GM08714 (cell line): ENCODE measurements around the gene NOTCH4.

Experiments used
- H3K4me3 ChIP-seq: fragments of 200-500 bp; sonication (Bioruptor generic); 2 replicates; pipeline ENCODE4 v1.5.1; 2014; ENCODE audit warnings: mild to moderate bottlenecking, low read length, inconsistent platforms
- ZNF274 ChIP-seq: IDR thresholded peaks from 2 replicates; pipeline ENCODE4 v1.6.1; 2012; ENCODE audit warnings: mild to moderate bottlenecking, low read depth, low read length

Gene NOTCH4

GRCh38 chr6:32183483-32184083, 40.3 kb downstream of the NOTCH4 start:
- TF ChIP-seq ZNF274: no peak
- H3K4me3 ChIP-seq: no peak overlapping the region

GRCh38 chr6:32183030-32183429, 40.8 kb downstream of the NOTCH4 start:
- TF ChIP-seq ZNF274: no peak
- no peak overlapping the region for H3K4me3 ChIP-seq

DNA sequence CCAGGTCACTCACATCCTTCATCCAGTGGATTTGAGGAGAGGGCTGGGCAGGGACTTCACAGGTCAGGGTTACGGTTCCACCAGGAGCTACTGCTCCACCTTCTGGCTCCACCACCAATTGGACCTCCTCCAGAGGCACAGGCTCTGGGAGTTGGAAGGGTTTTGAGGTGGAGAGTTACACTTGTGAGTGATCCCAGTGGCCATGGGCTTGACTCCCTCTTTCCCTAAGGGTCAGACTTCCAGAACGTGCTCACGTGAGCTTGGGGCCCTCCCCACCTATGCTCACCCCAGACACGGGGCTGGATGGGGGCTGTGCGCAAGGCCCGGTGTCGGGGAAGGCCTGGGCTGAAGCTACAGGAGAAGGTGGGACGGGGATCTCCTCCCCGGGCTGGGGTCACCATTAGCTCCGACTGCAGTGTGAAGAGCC, 41.3 kb downstream of the NOTCH4 start:
- no peak for TF ChIP-seq ZNF274
- H3K4me3 ChIP-seq: no peak overlapping the region

- no peak overlapping the region for H3K4me3 ChIP-seq
- no peak for TF ChIP-seq ZNF274
These were observed 41.8 kb downstream of the NOTCH4 start for GRCh38 chr6:32181915-32182529.

GRCh38 chr6:32181148-32181702, 42.6 kb downstream of the NOTCH4 start:
- no peak overlapping the region for H3K4me3 ChIP-seq
- no peak for TF ChIP-seq ZNF274

- no peak overlapping the region; the same call in 1 of the 2 replicates for H3K4me3 ChIP-seq
- no peak for TF ChIP-seq ZNF274
These were observed 44.0 kb downstream of the NOTCH4 start for GRCh38 chr6:32179766-32180405.

GRCh38 chr6:32178547-32179440, 45.1 kb downstream of the NOTCH4 start:
- peak overlapping the region; percentile 92 for H3K4me3 ChIP-seq
- no peak for TF ChIP-seq ZNF274

- TF ChIP-seq ZNF274: no peak
- peak within 1 kb of the TSS; percentile 92 for H3K4me3 ChIP-seq
These were observed 45.9 kb downstream of the NOTCH4 start, which contains the start of gene RNF5 for GRCh38 chr6:32177788-32178546. RNF5 (plus strand) TSS chr6:32178405; CDS start chr6:32178512, 107 bp downstream.

DNA sequence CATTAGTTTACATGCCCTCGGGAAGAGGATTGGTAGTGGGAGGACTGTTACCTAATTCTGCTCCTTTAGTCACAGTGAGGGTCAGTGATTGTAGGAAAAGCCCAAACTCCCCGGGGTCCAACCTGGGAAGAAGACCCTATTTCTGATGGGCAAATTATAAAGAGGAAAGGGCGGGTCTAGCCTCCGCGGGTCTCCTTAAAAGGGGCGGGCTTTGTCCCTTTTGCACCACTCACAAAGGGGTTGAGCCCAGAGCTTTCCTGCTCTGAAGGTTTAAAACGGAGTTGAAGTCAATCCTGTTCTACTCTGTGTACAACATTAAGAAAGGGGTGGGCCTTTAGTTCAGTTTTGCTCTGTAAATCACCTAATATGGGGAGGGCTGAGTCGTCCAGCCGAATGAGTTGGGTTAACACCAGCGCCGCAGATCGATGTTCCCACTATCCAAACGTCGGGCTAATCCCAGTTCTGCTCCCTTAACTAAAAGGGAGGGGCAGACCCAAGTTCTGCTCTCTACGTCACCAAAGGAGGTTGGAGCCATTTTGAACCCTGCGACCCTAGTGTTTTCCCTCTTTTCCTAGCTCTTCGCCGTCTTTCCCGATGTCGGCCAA, 46.6 kb downstream of the NOTCH4 start:
- peak overlapping the region; percentile 80 for H3K4me3 ChIP-seq
- no peak for TF ChIP-seq ZNF274

GRCh38 chr6:32176476-32177182, 47.2 kb downstream of the NOTCH4 start:
- no peak for TF ChIP-seq ZNF274
- H3K4me3 ChIP-seq: peak overlapping the region; percentile 80

DNA sequence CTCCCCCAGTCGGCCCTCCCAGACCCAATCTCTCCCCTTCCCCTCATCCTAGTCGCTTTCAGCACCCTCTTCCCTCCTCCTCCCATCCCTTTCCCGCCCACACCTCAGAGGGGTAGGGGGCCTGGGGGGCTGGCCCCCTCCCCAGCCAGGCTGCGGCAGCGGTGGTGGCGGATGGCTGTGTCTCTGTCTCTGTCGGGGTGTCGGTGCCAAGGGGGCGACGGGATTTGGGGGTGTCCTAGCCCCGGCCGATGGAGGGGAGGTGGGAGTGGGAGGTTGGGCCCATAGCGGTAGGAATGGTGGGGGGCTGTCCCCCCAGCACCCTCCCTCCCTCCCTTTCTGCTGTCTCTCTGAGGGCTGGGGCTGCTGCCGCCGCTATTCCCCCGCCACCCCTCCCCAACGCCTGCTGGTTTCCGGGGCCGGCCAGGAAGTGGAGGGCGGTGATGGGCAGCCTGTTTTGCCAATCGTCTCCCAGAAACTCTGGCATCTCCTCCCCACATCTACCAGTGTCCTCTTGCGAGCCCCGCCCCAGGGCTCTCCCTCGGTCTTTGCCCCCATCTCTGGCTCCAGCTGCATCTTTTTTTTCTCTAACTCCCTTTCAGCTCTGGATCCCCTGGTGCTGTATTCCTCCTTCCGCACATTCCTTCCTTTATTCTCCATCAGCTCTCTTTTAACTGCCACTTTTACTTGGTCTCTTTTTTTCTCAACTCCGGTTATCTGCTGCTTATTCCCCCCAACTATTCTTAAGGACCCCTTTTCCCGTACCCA, 48.0 kb downstream of the NOTCH4 start, which contains the start of gene AGPAT1:
TSS of gene AGPAT1 (minus strand) at position 374 of the 765 bp plus-strand sequence. CDS start 4,588 bp downstream, outside the sequence.
- peak within 1 kb of the TSS; percentile 81 for H3K4me3 ChIP-seq
- no peak for TF ChIP-seq ZNF274
